Measurements from ENCODE around the gene CWC22.
"Not testable (repeated sequence)": the region's sequence is repeated elsewhere in the genome, so short reads cannot be mapped to it uniquely, and the experiment has no call there.

CWC22 gene

GRCh38 chr2:180006781-180007579 is at the start of gene CWC22:
TSS of gene CWC22 (minus strand) at chr2:180007297. CDS start at chr2:179993341, 13,956 bp downstream.
- DNase-seq (ENCODE audit: low read depth in 1 of 2, low spot score in 1 of 2) = peak; percentile 14 to 91
- no peak for TF ChIP-seq JUND (IDR thresholded peaks at IDR 0.05; ENCODE audit: low read depth)
- in situ Hi-C loops (cut with HindIII; ENCODE audit: low pct_unique_long_range_greater_than_20kb, low sequenced_read_pairs) = no loop called here

DNA sequence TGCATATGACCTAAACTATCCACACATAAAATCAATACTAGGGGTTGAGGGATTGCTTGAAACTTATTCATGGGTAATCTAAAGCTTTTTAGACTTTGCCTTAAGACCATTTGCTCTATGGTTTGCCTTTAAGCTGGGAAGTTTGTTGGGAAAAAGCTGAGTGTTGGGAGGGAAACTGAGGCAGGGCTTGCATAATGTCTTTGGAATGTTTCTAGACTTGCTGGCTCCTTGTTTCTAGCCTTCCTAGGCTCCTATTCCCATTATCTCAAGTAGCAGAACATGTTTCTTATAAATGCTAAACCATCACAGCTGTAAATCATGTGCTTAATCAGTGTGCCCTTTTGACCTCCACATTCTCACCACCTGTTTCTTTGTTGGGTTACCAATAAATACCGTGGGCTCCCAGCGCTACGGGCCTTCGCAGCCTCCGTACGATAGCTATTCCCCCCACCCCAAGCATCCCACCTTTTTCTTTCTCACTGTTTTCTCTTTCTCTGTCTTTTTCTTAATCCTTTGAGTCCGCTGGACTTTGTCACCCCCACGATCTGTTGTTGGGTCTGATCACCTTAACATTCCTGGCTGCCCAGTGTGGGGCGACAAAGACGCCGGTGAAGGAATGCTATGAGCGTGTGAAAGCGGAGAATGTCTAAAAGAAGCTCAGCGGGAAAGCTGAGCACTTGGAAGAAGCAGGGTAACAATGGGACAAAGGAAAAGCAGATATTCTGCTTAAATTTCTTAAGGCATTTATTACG is 49.4 kb upstream of the CWC22 start:
- peak in 1 of 2 experiments; percentile 25 for DNase-seq (ENCODE audit: low read depth in 1 of 2, low spot score in 1 of 2)
- in situ Hi-C loops (cut with HindIII; ENCODE audit: low pct_unique_long_range_greater_than_20kb, low sequenced_read_pairs) = no loop called here
- no peak for TF ChIP-seq JUND (IDR thresholded peaks at IDR 0.05; ENCODE audit: low read depth)

GRCh38 chr2:180054576-180054975 is 47.5 kb upstream of the CWC22 start:
- in situ Hi-C loops (cut with HindIII; ENCODE audit: low pct_unique_long_range_greater_than_20kb, low sequenced_read_pairs); DNase-seq (ENCODE audit: low read depth in 1 of 2, low spot score in 1 of 2): not testable (repeated sequence)

GRCh38 chr2:180050246-180050645 is 43.1 kb upstream of the CWC22 start:
- TF ChIP-seq JUND (IDR thresholded peaks at IDR 0.05; ENCODE audit: low read depth) = no peak
- in situ Hi-C loops (cut with HindIII; ENCODE audit: low pct_unique_long_range_greater_than_20kb, low sequenced_read_pairs) = no loop called here
- DNase-seq (ENCODE audit: low read depth in 1 of 2, low spot score in 1 of 2) = no peak

- no peak for DNase-seq (ENCODE audit: low read depth in 1 of 2, low spot score in 1 of 2)
- in situ Hi-C loops (cut with HindIII; ENCODE audit: low pct_unique_long_range_greater_than_20kb, low sequenced_read_pairs) = no loop called here
- no peak for TF ChIP-seq JUND (IDR thresholded peaks at IDR 0.05; ENCODE audit: low read depth)
Observed at GRCh38 chr2:180048251-180048650, 41.2 kb upstream of the CWC22 start.

- DNase-seq (ENCODE audit: low read depth in 1 of 2, low spot score in 1 of 2) = no peak
- in situ Hi-C loops (cut with HindIII; ENCODE audit: low pct_unique_long_range_greater_than_20kb, low sequenced_read_pairs) = no loop called here
- no peak for TF ChIP-seq JUND (IDR thresholded peaks at IDR 0.05; ENCODE audit: low read depth)
Observed at GRCh38 chr2:180046776-180047175, 39.7 kb upstream of the CWC22 start.

DNA sequence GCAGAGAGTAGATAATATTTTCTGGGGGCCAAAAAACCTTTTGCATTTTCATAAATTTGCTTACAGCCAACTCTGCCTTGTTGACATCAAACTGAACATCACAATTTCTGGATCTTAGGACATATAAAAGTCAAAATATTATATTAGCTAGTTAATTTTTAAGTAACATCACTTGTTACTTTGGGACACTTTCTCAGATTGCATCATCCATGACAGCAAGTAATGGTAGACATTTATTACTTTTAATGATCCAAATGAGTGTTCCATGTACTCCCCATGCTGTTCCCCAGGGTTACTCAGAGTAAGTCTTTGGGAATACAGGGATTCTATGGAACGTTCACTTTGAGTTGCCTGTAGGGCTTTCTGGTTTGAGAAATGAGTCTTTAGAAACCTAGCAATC is 39.1 kb upstream of the CWC22 start:
- DNase-seq (ENCODE audit: low read depth in 1 of 2, low spot score in 1 of 2) = no peak
- in situ Hi-C loops (cut with HindIII; ENCODE audit: low pct_unique_long_range_greater_than_20kb, low sequenced_read_pairs) = no loop called here
- TF ChIP-seq JUND (IDR thresholded peaks at IDR 0.05; ENCODE audit: low read depth) = no peak

GRCh38 chr2:180040146-180040925 is 33.2 kb upstream of the CWC22 start:
- no peak for TF ChIP-seq JUND (IDR thresholded peaks at IDR 0.05; ENCODE audit: low read depth)
- DNase-seq (ENCODE audit: low read depth in 1 of 2, low spot score in 1 of 2) = no peak
- in situ Hi-C loops (cut with HindIII; ENCODE audit: low pct_unique_long_range_greater_than_20kb, low sequenced_read_pairs) = no loop called here

GRCh38 chr2:180038997-180039396 is 31.9 kb upstream of the CWC22 start:
- in situ Hi-C loops (cut with HindIII; ENCODE audit: low pct_unique_long_range_greater_than_20kb, low sequenced_read_pairs) = no loop called here
- no peak for DNase-seq (ENCODE audit: low read depth in 1 of 2, low spot score in 1 of 2)
- no peak for TF ChIP-seq JUND (IDR thresholded peaks at IDR 0.05; ENCODE audit: low read depth)

DNA sequence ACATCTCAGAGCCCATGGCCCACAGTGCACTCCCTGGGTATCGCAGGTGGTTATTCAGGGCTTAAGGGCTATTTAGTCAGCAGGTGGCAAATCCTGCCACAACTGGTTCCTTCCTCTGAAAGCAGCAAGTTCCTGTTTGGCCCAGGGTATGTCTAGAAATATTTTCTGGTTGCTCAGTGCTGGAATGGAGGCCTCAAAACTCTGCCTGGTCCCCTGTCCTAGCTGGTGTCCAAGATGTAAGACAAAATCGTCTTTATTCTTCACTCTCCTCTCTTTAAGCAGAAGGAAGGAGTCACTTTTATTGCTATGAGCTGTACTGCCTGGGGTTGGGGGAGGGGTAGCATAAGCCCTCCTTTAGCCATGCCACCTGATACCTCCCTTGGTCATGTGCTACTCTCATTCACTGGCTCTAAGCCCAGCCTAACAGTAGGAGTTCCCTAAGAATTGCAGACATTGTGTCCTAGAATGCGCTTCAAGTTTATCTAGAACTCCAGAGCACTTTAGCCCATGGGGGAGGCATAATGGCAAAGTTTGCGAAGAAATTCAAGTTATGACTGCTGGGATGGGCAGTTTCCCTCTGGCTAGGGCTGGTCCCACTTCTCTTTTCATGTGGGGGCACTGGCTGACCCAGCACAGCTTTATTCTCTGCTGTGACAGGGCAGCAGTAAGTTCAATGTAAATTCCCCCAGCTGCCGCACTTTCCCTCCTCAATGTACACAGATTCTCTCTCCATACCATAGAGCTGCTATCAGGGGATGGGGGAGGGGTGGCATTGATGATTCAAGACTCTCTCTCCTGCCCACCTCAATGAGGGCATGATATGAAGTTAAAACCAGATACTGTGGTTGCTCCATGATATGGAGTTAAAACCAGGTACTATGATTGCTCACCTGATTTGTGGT is 27.1 kb upstream of the CWC22 start:
- TF ChIP-seq JUND (IDR thresholded peaks at IDR 0.05; ENCODE audit: low read depth) = no peak
- peak in 1 of 2 experiments; percentile 39 for DNase-seq (ENCODE audit: low read depth in 1 of 2, low spot score in 1 of 2)
- in situ Hi-C loops (cut with HindIII; ENCODE audit: low pct_unique_long_range_greater_than_20kb, low sequenced_read_pairs) = no loop called here

DNA sequence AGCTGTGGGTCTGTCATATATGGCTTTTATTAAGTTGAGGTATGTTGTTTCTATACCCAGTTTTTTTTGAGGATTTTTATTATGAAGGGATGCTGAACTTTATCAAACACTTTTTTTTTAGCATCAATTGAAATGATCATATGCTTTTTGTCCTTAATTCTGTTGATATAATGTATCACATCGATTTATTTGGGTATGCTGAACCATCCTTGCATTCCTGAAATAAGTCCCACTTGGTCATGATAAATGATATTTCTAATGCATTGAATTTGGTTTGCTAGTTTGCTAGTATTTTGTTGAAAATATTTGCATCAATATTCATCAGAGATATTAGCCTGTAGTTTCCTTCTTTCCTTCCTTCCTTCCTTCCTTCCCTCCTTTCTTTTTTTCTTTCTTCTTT is 22.5 kb upstream of the CWC22 start:
- TF ChIP-seq JUND (IDR thresholded peaks at IDR 0.05; ENCODE audit: low read depth) = no peak
- DNase-seq (ENCODE audit: low read depth in 1 of 2, low spot score in 1 of 2) = no peak

DNA sequence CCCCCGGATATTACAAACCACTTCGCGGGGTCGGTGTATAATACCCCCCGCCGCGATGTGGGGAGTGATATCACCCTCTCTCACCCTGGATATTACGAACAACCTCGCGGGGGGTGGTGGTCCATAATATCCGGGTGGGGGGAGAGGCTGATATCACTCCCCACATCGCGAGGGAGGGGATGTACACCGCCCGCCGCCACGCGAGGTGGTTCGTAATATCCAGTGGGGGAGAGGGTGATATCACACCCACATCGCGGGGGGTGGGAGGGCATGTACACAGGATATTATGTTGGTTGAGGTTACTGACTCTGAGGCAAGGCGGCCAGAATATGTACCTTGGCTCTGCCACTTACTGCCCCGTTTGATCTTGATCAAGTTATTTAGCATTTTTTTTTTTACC is 14.8 kb upstream of the CWC22 start:
- no peak for TF ChIP-seq JUND (IDR thresholded peaks at IDR 0.05; ENCODE audit: low read depth)
- DNase-seq (ENCODE audit: low read depth in 1 of 2, low spot score in 1 of 2) = no peak
- in situ Hi-C loops (cut with HindIII; ENCODE audit: low pct_unique_long_range_greater_than_20kb, low sequenced_read_pairs) = no loop called here

More for the DNA sequence above, 22.5 kb upstream of the CWC22 start:
- in situ Hi-C loops (cut with HindIII; ENCODE audit: low pct_unique_long_range_greater_than_20kb, low sequenced_read_pairs) = no loop called here
